Measurements from ENCODE around the gene RAB40B.

Gene RAB40B

GRCh38 chr17:82687871-82688270 is 10.6 kb downstream of the RAB40B start:
- DNase-seq (ENCODE audit: low read depth) = no peak
- no peak for TF ChIP-seq CTCF (IDR thresholded peaks at IDR 0.05; ENCODE audit: low read length, missing control alignments)
- no peak overlapping the region for H3K4me3 ChIP-seq (replicated peaks; ENCODE audit: low read depth, low read length)

- no peak overlapping the region for H3K4me3 ChIP-seq (replicated peaks; ENCODE audit: low read depth, low read length)
- no peak for DNase-seq (ENCODE audit: low read depth)
- no peak for TF ChIP-seq CTCF (IDR thresholded peaks at IDR 0.05; ENCODE audit: low read length, missing control alignments)
Measured at GRCh38 chr17:82687375-82687861, 11.1 kb downstream of the RAB40B start.

- no peak for TF ChIP-seq CTCF (IDR thresholded peaks at IDR 0.05; ENCODE audit: low read length, missing control alignments)
- no peak overlapping the region for H3K4me3 ChIP-seq (replicated peaks; ENCODE audit: low read depth, low read length)
- DNase-seq (ENCODE audit: low read depth) = no peak
Measured at GRCh38 chr17:82686366-82687324, 11.9 kb downstream of the RAB40B start.

GRCh38 chr17:82685291-82685690 is 13.2 kb downstream of the RAB40B start:
- no peak for TF ChIP-seq CTCF (IDR thresholded peaks at IDR 0.05; ENCODE audit: low read length, missing control alignments)
- DNase-seq (ENCODE audit: low read depth) = no peak

GRCh38 chr17:82684228-82684841 is 14.2 kb downstream of the RAB40B start:
- DNase-seq (ENCODE audit: low read depth) = no peak
- no peak overlapping the region for H3K4me3 ChIP-seq (replicated peaks; ENCODE audit: low read depth, low read length)
- no peak for TF ChIP-seq CTCF (IDR thresholded peaks at IDR 0.05; ENCODE audit: low read length, missing control alignments)

More at GRCh38 chr17:82685291-82685690, 13.2 kb downstream of the RAB40B start:
- no peak overlapping the region for H3K4me3 ChIP-seq (replicated peaks; ENCODE audit: low read depth, low read length)

GRCh38 chr17:82683534-82683933 is 15.0 kb downstream of the RAB40B start:
- TF ChIP-seq CTCF (IDR thresholded peaks at IDR 0.05; ENCODE audit: low read length, missing control alignments) = no peak
- no peak for DNase-seq (ENCODE audit: low read depth)
- H3K4me3 ChIP-seq (replicated peaks; ENCODE audit: low read depth, low read length) = no peak overlapping the region
